GM19438 (cell line): ENCODE measurements around the gene PCBP1.
A peak's percentile ranks its signal among the peaks of the same experiment; 100 is the strongest.
"Not testable (repeated sequence)": the region's sequence is repeated elsewhere in the genome, so short reads cannot be mapped to it uniquely, and the experiment has no call there.

Experiments
- ATAC-seq: cut with Tn5 transposase; IDR thresholded peaks from one replicate; pipeline ENCODE4 v1.9.1; 2021; ENCODE audit warnings: low read depth; ENCODE audit not compliant: unreplicated experiment

PCBP1 gene

GRCh38 chr2:70095720-70096670 is 8.7 kb downstream of the PCBP1 start:
- no peak for ATAC-seq

GRCh38 chr2:70098032-70098431 is 10.8 kb downstream of the PCBP1 start:
- ATAC-seq, result no peak

GRCh38 chr2:70099270-70099669 is 12.0 kb downstream of the PCBP1 start:
- no peak for ATAC-seq

- ATAC-seq, result no peak
These were observed 13.9 kb downstream of the PCBP1 start for GRCh38 chr2:70101174-70101573.

DNA sequence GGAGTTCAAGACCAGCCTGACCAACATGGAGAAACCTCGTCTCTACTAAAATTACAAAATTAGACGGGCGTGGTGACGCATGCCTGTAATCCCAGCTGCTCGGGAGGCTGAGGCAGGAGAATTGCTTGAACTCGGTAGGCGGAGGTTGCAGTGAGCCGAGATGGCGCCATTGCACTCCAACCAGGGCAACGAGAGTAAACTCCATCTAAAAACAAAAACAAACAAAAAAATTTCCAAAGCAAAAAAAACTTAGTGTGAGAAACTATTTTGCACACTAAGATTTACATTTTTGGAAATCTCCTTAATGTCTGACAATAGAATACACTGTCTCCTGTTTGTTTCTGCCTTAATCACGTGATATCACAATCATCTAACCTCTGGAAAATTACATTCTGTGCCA is 14.4 kb downstream of the PCBP1 start:
- ATAC-seq, result not testable (repeated sequence)

- ATAC-seq, result not testable (repeated sequence)
These were observed 15.1 kb downstream of the PCBP1 start for GRCh38 chr2:70102323-70102905.

DNA sequence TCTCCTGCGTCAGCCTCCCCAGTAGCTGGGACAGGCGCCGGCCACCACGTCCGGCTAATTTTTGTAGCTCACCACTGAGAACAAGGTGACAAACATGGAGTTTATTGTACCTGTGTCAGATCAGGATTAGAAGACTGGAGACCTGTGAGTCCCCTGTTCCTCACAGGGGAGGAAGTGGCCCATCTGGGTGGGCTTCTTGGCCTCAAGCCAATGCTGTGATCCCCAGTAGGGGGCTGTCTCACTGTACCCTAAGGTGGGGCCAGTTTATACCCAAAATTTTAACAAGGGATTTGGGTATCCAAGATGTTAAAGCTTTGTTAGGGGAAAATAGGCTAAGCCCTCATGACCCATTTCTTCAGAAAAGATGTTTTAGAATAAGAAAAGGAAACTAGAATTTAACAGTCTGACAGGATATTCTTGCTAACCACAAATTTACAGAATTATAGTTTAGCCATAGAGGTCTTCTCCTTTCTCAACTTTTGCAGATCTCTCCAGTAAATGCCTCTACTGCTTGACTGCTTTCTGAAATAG is 16.3 kb downstream of the PCBP1 start:
- ATAC-seq, result no peak

DNA sequence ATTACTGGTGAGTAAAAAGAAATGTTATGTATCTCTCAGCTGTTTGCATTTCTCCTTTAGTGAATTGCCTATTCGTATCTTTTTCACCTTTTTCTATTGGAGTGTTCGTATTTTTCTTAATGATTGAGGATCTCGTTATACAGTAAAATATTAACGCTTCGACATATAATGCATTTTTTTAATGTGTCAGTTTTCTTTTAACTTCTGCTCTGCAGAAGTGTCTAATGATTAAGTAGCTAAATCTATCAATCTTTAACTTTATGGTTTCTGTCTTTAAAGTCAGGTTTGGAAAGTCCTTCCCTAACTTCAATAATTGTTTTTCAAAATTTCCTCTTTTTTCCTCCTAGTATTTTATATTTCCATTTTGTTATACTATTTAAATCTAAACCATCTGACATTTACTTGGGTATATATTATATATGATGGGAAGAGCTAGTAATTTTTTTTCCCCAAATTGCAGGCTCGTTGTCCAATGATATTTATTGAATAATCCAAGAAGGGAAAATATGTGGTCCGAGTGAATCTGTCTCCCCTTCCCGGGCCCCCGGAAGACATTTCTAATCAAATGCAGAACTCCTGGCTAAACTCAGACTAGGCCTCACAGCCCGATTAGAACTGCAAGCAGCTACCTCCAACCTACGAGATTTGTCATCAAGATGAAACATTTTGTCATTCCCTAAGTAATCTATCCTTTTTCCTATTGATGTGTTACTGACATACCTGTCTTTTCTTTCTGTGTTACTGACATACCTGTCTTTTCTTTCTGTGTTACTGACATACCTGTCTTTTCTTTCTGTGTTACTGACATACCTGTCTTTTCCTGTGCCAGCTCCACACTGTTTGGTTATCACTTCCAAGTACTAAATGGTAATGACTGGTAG is 17.2 kb downstream of the PCBP1 start:
- ATAC-seq, result no peak

DNA sequence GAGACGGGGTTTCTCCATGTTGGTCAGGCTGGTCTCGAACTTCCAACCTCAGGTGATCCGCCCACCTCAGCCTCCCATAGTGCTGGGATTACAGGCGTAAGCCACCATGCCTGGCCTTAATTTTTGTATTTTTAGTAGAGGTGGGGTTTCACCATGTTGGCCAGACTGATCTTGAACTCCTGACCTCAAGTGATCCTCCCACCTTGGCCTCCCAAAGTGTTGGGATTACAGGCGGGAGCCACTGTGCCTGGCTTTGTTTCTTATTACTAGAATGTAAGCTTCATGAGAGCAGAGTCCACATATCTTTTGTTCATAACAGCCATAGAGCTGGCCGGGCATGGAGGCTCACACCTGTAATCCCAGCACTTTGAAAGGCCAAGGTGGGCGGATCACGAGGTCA is 18.9 kb downstream of the PCBP1 start:
- ATAC-seq, result not testable (repeated sequence)

DNA sequence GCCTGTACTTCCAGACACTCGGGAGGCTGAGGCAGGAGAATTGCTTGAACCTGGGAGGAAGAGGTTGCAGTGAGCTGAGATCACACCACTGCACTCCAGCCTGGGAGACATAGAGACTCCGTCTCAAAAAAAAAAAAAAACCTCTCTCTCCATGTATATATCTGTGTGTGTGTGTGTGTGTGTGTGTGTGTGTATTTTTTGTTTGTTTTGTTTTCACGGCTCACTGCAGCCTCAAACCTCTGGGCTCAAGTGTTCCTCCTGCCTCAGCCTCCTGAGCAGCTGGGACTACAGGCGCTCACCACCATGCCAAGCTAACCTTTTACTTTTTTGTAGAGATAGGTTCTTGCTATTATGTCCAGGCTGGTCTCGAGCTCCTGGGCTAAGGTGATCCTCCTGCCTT is 23.1 kb downstream of the PCBP1 start:
- not testable (repeated sequence) for ATAC-seq

- ATAC-seq, result no peak
These were observed 24.7 kb downstream of the PCBP1 start for GRCh38 chr2:70111752-70112591.

DNA sequence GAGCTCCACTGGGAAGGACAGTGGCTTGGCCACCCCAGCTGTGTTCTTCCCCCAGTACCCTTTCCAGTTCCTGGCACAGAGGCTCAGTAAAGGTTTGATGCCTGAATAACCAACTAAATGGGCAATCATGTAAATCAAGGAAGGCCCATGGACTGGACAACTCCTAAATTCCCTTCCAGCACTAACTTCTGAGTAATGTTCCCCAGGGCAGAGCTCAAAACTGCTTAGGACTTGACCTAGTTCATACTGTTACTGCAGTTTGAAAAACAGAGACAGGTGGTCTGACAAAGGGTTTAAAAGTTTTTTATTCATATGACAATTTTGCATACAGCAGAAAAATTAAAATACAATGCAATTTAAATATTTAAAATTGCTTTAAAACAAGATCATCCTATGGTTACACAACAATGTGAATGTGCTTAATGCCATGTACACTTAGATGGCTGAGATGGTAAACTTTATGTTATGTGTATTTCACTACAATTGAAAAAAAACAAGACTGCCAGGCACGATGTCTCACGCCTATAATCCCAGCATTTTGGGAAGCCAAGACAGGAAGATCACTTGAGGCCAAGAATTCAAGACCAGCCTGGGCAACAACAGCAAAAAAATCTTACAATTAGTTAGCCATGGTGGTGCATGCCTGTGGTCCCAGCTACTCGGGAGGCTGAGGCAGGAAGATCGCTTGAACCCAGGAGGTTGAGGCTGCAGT is 26.2 kb downstream of the PCBP1 start:
- ATAC-seq, result no peak

DNA sequence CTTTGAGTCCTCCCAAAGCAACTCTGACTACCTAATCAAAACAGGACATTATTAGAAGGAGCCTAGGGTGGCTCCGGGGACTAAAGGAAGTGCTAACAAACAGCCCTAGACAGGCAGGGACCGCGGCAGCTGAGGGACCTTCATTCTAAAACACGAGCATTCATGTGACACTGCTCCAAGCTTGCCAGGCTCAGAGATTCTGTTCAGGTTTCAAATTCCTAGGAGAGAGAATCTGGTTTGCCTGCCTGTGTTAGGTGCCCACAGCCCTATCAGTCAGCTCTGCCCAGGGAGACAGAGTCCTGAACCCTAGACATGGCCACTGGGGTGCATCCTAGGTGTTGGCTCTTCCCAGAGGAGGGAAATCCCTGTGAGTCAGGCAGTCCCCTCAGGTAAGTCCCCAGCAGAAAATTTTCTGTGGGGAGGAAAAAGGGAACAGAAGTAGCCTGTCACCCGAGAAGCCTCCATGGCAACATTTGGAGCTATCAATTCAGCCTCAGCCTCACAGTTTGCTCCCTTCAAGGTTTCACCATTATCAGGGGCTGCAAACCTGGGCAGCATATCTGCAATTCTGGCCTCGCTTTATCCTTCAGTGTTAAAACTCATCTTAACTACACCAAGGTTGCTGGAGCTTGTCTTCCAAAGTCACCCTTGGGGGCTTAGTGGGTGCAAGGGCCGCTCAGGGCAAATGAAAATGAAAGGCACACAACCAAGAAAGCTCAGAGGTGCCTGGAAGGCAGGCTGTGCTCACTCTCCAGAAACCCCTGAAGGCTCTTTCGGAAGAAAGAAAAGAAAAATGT is 28.6 kb downstream of the PCBP1 start:
- peak; percentile 70 for ATAC-seq

DNA sequence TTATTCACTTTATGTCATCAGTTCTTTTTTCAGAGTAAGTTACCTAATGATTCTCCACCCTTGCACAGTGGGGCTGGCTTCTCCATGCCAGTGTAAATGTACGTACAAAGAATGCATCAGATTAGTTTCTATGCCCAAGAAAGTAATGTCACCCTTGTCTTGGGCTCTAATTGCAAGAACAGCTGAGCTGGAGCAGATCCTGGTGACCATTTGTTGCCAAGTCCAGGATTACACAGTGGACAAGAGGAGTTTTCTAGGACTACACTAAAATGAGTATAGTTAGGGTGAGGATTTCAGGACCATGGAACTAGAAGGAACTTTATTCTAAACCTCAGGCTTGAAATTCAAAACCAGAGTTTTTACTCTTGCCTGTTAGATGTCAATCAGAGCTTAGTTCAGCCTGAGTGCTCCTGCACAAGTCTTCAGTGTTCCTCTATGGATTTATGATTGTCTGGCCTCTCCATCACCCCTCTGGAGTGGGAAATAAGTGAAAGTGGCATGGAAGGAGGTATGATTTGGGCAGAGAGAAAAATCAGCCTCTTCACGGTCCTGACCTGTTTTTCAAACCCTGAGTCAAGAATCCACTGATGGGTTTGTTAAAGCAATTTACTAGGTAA is 29.8 kb downstream of the PCBP1 start:
- no peak for ATAC-seq

DNA sequence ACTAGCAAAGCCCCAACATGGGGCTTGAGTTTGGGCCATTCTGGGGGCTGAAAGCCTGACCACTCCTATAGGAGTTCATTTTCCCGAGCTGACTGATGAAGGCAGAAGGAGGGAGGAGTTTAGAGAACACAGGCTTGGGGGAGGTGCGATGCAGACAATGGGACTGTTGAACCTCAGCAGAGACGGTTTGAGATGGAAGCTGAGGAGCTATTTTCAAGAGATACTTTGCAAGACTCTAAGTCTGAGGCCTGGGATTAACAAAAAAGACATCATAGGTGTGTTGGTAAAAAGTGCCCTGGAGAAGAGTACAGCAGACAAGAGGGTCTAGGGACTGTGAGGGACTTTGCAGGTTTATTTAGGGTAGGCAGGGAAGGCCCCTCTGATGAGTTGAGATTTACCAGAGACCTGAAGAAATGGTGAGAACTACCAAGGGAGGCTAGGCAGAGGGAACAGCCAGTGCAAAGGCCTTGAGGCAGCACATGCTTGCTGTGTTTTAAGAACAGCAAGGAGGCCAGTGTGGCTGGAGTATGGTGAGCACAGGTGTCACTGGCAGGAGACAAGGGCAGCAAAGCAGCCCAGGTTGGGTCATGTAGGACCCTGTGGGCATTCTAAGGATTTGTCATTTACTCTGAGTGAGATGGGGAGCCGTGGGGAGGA is 31.6 kb downstream of the PCBP1 start:
- no peak for ATAC-seq

- no peak for ATAC-seq
These were observed 34.5 kb downstream of the PCBP1 start for GRCh38 chr2:70121627-70122372.

GRCh38 chr2:70122470-70122869 is 35.2 kb downstream of the PCBP1 start:
- ATAC-seq, result no peak
